Sigmoid colon (tissue), 7 donors: Measurements from ENCODE around the gene SPPL3. TPM values are rescaled to one million over a fixed set of nuclear protein-coding genes. Genes with fewer than 3 reads are reported as not detected.
"Not testable (repeated sequence)": the region's sequence is repeated elsewhere in the genome, so short reads cannot be mapped to it uniquely, and the experiment has no call there.

Experiments used
- DNase-seq: peaks from one replicate; pipeline ENCODE4 v3.0.0-alpha.2; 2019
- H3K27ac ChIP-seq, 4 donors: fragments of 200-600 bp; sonication (generic); one replicate each; pipeline ENCODE4 v1.5.1; 2016 to 2019; ENCODE audit warnings: mild to moderate bottlenecking in 1 of 4
- H3K27me3 ChIP-seq, 3 donors: fragments of 200-600 bp; sonication (generic); one replicate each; pipeline ENCODE4 v1.5.1; 2019; ENCODE audit warnings: mild to moderate bottlenecking in 1 of 3
- H3K36me3 ChIP-seq, 4 donors: fragments of 200-600 bp; sonication (generic); one replicate each; pipeline ENCODE4 v1.5.1; 2016 to 2019
- H3K4me1 ChIP-seq, 4 donors: fragments of 200-600 bp; sonication (generic); one replicate each; pipeline ENCODE4 v1.5.1; 2017 to 2019
- H3K4me3 ChIP-seq, 4 donors: fragments of 200-600 bp; sonication (generic); one replicate each; pipeline ENCODE4 v1.5.1; 2017 to 2019; ENCODE audit warnings: mild to moderate bottlenecking in 2 of 4, moderate library complexity in 1 of 4
- H3K9me3 ChIP-seq, 4 donors: fragments of 200-600 bp in 3 of 4; sonication (generic) in 3 of 4; one replicate each; pipeline versions ENCODE4 v1.5.1 to v1.6.1; 2013 to 2019
- EP300 ChIP-seq, 4 donors: sonication (generic); formaldehyde crosslinking; IDR thresholded peaks; one replicate each; pipeline ENCODE4 v1.6.1; 2017; ENCODE audit warnings: antibody characterized with exemption in 4 of 4
- POLR2A ChIP-seq, 2 donors: fragments of 450-650 bp; IDR thresholded peaks; one replicate each; pipeline ENCODE4 v1.6.1; 2016; ENCODE audit warnings: antibody characterized with exemption in 2 of 2, mild to moderate bottlenecking in 2 of 2, moderate library complexity in 2 of 2
- POLR2AphosphoS5 ChIP-seq, 4 donors: sonication (generic); formaldehyde crosslinking; IDR thresholded peaks; one replicate each; pipeline ENCODE4 v1.6.1; 2017; ENCODE audit warnings: antibody characterized with exemption in 4 of 4
- WGBS, 2 donors: extraction: QIAGEN DNeasy Blood & Tissue Kit; methylation state at CpG; one replicate each; pipeline ENCODE4 v1.1.7; 2013; 5-methylcytosine and 5-hydroxymethylcytosine counted together
- intact Hi-C: fragments of 100-400 bp; cut with DNase I; formaldehyde crosslinking; loops from one replicate; pipeline ENCODE4 v1.15.1; 2023
- polyA plus RNA-seq, 3 donors: library from polyadenylated mRNA; stranded (reverse); fragments of 200-250 nt; gene quantifications; one replicate each; pipeline ENCODE4 v1.2.3, GENCODE V29; 2013
- total RNA-seq, 4 donors: library from RNA; depleted of rRNA; stranded (reverse); fragments of >200 nt; gene quantifications; one replicate each; pipeline ENCODE4 v1.1.0, GENCODE V29; 2016
- TF ChIP-seq, protein P1 (sequence below), 4 experiments: fragments of 450-650 bp in 3 of 4; fragments of 200-600 bp in 1 of 4; IDR thresholded peaks; one replicate each; pipeline ENCODE4 v1.5.1; 2016 to 2019; ENCODE audit warnings: antibody characterized with exemption in 4 of 4, mild to moderate bottlenecking in 3 of 4, moderate library complexity in 2 of 4
- donor health status: healthy with polysubstance abuse.
- donor health status: Bipolar disorder and iron deficiency.
- donor health status: healthy.

The SPPL3 gene
- total and polyA plus RNA-seq, 7 donors = 8.6 to 28.0 (median 19.3) TPM

GRCh38 chr12:120737557-120738251 is 166.5 kb downstream of the SPPL3 start:
- intact Hi-C loops = no loop called here
- no peaks in the 10 kb centered on the region for H3K4me1 ChIP-seq
- H3K27me3 ChIP-seq = no peaks in the 10 kb centered on the region
- TF ChIP-seq POLR2A (IDR thresholded peaks at IDR 0.05) (no peak), POLR2AphosphoS5 (IDR thresholded peaks at IDR 0.05) (no peak), EP300 (IDR thresholded peaks at IDR 0.05) (no peak)
- TF ChIP-seq, protein P1, sequence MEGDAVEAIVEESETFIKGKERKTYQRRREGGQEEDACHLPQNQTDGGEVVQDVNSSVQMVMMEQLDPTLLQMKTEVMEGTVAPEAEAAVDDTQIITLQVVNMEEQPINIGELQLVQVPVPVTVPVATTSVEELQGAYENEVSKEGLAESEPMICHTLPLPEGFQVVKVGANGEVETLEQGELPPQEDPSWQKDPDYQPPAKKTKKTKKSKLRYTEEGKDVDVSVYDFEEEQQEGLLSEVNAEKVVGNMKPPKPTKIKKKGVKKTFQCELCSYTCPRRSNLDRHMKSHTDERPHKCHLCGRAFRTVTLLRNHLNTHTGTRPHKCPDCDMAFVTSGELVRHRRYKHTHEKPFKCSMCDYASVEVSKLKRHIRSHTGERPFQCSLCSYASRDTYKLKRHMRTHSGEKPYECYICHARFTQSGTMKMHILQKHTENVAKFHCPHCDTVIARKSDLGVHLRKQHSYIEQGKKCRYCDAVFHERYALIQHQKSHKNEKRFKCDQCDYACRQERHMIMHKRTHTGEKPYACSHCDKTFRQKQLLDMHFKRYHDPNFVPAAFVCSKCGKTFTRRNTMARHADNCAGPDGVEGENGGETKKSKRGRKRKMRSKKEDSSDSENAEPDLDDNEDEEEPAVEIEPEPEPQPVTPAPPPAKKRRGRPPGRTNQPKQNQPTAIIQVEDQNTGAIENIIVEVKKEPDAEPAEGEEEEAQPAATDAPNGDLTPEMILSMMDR (IDR thresholded peaks at IDR 0.05) = no peak
- no peak overlapping the region for H3K27ac ChIP-seq
- H3K36me3 ChIP-seq = peaks cover 0 to 17% (median 8%) of the 10 kb centered on the region in 4 donors
- no peaks in the 10 kb centered on the region for H3K9me3 ChIP-seq
- H3K4me3 ChIP-seq = no peak overlapping the region
- 91 to 92% methylated on average over 25 of the region's 25 CpGs for WGBS, 2 donors
- DNase-seq = no peak

DNA sequence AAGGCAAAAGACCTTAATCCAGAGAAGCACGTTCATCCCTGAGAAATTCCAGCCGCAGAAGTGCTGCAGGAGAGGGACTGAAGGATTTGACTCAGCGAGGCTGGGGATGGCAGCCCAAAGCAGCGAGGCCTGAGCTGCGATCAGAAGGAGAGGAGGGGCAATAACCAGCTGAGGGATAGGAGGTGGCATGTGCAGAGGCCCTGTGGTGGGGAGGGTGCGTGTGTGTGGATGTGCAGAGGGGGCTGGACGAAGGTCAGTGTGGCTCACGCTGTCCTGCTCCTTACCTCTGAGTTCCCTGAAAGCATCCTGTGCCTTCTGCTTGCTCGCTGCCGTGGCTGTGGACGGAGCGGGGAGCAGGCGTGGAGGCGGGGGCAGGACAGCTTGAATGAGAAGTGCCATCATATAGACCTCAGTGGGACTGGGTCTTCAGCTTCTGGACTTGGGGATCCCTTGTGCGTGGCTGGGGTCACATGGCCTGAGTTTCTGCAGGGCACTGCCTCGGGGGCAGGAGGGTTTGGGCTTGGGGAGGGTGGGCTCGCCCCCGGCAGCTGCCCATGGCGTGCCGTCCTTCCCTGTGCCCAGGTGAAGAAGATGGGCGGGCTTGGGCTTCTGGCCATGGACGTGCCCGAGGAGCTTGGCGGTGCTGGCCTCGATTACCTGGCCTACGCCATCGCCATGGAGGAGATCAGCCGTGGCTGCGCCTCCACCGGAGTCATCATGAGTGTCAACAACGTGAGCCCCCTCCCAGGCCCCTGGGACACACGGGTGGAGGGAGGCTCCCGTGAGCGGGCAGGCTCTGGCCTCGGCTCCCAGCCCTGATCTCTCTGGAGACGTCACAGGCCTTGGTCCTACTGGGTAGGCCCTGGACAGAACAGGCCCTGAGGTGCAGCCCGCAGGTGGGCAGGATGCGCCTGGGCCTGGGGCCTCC is 167.5 kb downstream of the SPPL3 start:
- Histone ChIP-seq H3K36me3 (peaks cover 0 to 17% (median 8%) of the 10 kb centered on the region in 4 donors), H3K4me1 (no peaks in the 10 kb centered on the region), H3K4me3 (no peak overlapping the region), H3K9me3 (no peaks in the 10 kb centered on the region), H3K27ac (no peak overlapping the region), H3K27me3 (no peaks in the 10 kb centered on the region)
- 93 to 94% methylated on average over 38 of the region's 38 CpGs for WGBS, 2 donors
- TF ChIP-seq POLR2A (IDR thresholded peaks at IDR 0.05) (no peak), EP300 (IDR thresholded peaks at IDR 0.05) (no peak), POLR2AphosphoS5 (IDR thresholded peaks at IDR 0.05) (no peak)
- TF ChIP-seq, protein P1 (IDR thresholded peaks at IDR 0.05) = no peak
- DNase-seq = no peak
- intact Hi-C loops = no loop called here

DNA sequence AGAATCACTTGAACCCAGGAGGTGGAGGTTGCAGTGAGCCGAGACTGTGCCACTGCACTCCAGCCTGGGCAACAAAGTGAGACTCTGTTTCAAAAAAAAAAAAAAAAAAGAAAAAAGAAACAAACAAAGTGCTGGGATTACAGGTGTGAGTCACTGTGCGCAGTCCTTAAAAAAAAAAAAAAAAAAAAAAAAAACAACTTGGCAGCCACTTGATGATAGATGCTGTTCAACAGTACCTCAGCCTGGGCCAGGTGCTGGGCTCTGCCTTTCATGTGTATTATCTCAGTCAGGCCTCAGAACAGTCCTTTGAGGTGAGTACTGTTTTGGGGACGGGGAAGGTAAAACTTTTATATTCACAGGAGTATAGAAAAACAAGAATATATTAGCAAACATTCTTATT is 169.0 kb downstream of the SPPL3 start:
- peaks cover 0 to 26% (median 12%) of the 10 kb centered on the region in 4 donors for H3K36me3 ChIP-seq
- 39 to 84% methylated on average over 3 of the region's 3 CpGs for WGBS, 2 donors
- intact Hi-C loops = no loop called here

DNA sequence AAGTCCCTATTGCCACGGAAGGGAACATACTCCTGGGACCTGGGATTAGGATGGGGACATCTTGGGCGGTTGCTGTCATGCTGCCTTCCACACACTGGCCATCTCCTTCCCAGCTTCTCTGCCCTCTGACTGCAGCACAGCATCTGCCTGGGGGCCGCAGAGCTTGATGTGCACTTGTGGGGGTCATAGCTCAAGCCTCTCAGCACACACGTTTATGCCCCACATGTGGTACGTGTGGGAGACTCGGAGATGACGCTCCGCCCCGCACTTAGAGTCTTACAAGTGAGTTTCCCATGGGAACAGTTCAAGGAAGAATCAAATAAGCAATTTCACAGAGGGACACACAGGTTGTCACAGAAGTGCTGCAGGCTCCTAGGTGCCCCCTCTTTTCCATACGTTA is 169.9 kb downstream of the SPPL3 start:
- Histone ChIP-seq H3K4me1 (no peaks in the 10 kb centered on the region), H3K27ac (no peak overlapping the region), H3K9me3 (no peaks in the 10 kb centered on the region), H3K4me3 (no peak overlapping the region), H3K27me3 (no peaks in the 10 kb centered on the region), H3K36me3 (peaks cover 0 to 29% (median 18%) of the 10 kb centered on the region in 4 donors)
- no peak for TF ChIP-seq POLR2A (IDR thresholded peaks at IDR 0.05)
- intact Hi-C loops = no loop called here
- 94 to 95% methylated on average over 10 of the region's 10 CpGs for WGBS, 2 donors
- no peak for DNase-seq

More for the DNA sequence above, 169.0 kb downstream of the SPPL3 start:
- TF ChIP-seq EP300 (IDR thresholded peaks at IDR 0.05) = no peak
- no peak for TF ChIP-seq POLR2AphosphoS5 (IDR thresholded peaks at IDR 0.05)
- no peak for TF ChIP-seq POLR2A (IDR thresholded peaks at IDR 0.05)
- TF ChIP-seq, protein P1 (IDR thresholded peaks at IDR 0.05) = no peak
- Histone ChIP-seq H3K4me3 (no peak overlapping the region), H3K4me1 (no peaks in the 10 kb centered on the region), H3K9me3 (no peaks in the 10 kb centered on the region), H3K27ac (no peak overlapping the region), H3K27me3 (no peaks in the 10 kb centered on the region)
- no peak for DNase-seq

DNA sequence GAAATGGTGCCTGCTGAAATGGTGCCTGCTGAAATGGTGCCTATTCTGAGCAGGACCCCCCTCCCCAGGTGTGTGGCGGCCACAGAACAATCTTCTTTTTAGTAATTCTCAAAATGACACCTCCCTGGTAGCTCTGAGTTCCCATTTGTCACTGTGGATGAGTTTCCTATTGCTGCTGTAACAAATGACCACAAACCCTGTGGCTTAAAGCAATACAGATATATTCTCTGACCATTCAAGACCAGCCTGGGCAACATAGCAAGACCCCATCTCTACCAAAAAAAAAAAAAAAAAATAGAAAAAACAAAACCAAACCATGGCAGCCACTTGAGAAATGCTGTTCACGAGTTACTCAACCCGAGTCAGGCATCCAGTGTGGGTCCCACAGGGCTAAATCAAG is 170.6 kb downstream of the SPPL3 start:
- 92 to 97% methylated on average over 3 of the region's 3 CpGs for WGBS, 2 donors

GRCh38 chr12:120732198-120732597 is 172.0 kb downstream of the SPPL3 start:
- DNase-seq = not testable (repeated sequence)
- 96% methylated on average over 35 of the region's 35 CpGs for WGBS, 2 donors
- peaks cover 0 to 36% (median 11%) of the 10 kb centered on the region in 4 donors for H3K36me3 ChIP-seq

More for the DNA sequence above, 170.6 kb downstream of the SPPL3 start:
- intact Hi-C loops = no loop called here
- Histone ChIP-seq H3K36me3 (peaks cover 0 to 27% (median 15%) of the 10 kb centered on the region in 4 donors), H3K27me3 (no peaks in the 10 kb centered on the region), H3K4me3 (no peak overlapping the region), H3K9me3 (no peaks in the 10 kb centered on the region), H3K27ac (no peak overlapping the region), H3K4me1 (no peaks in the 10 kb centered on the region)
- TF ChIP-seq POLR2A (IDR thresholded peaks at IDR 0.05) (no peak), POLR2AphosphoS5 (IDR thresholded peaks at IDR 0.05) (no peak), EP300 (IDR thresholded peaks at IDR 0.05) (no peak)
- TF ChIP-seq, protein P1 (IDR thresholded peaks at IDR 0.05) = no peak
- no peak for DNase-seq

More at GRCh38 chr12:120732198-120732597, 172.0 kb downstream of the SPPL3 start:
- H3K4me3 ChIP-seq, H3K27me3 ChIP-seq, H3K27ac ChIP-seq, H3K4me1 ChIP-seq, intact Hi-C loops, H3K9me3 ChIP-seq: not testable (repeated sequence)
